HepG2 (cell line): Measurements from ENCODE around the gene RNASE12. TPM values are rescaled to one million over a fixed set of nuclear protein-coding genes. Genes with fewer than 3 reads are reported as not detected.

Experiments used
- AGO2 ChIP-seq: fragments of 200-400 bp; formaldehyde crosslinking; optimal IDR thresholded peaks from 2 replicates; pipeline ENCODE3; 2017; ENCODE audit warnings: mild to moderate bottlenecking, low read depth, low read length, moderate library complexity
- DR1 ChIP-seq: sonication (generic); formaldehyde crosslinking; IDR thresholded peaks from 2 replicates; pipeline ENCODE4 v1.8.0; 2021; ENCODE audit warnings: mild to moderate bottlenecking, missing genetic modification reagents, inconsistent platforms
- FOXO1 ChIP-seq: sonication (generic); formaldehyde crosslinking; IDR thresholded peaks from 2 replicates; pipeline ENCODE4 v1.4.0; 2020; ENCODE audit warnings: missing genetic modification reagents
- GABPA ChIP-seq, 2 experiments: IDR thresholded peaks; 2 replicates each; pipeline ENCODE4 v1.6.1; 2011 to 2016; ENCODE audit warnings: low read depth in 2 of 2, low read length in 1 of 2, missing biosample characterization in 1 of 2, missing genetic modification characterization in 1 of 2
- MED8 ChIP-seq: sonication (generic); formaldehyde crosslinking; IDR thresholded peaks from 2 replicates; pipeline ENCODE4 v1.8.1; 2023; ENCODE audit warnings: mild to moderate bottlenecking, missing genetic modification reagents; ENCODE audit not compliant: insufficient replicate concordance
- MEF2D ChIP-seq: sonication (generic); formaldehyde crosslinking; IDR thresholded peaks from 2 replicates; pipeline ENCODE4 v1.5.1; 2020; ENCODE audit warnings: mild to moderate bottlenecking, missing genetic modification reagents
- MTF1 ChIP-seq: sonication (generic); formaldehyde crosslinking; IDR thresholded peaks from 2 replicates; pipeline ENCODE4 v1.5.0; 2020; ENCODE audit warnings: missing genetic modification reagents
- SAFB2 ChIP-seq: sonication (generic); formaldehyde crosslinking; IDR thresholded peaks from 2 replicates; pipeline ENCODE4 v1.5.1; 2020; ENCODE audit warnings: missing genetic modification reagents, low read depth, mild to moderate bottlenecking, borderline replicate concordance
- XRCC5 ChIP-seq: fragments of 200-400 bp; formaldehyde crosslinking; optimal IDR thresholded peaks from 2 replicates; pipeline ENCODE3; 2017; ENCODE audit warnings: mild to moderate bottlenecking, low read length
- ZNF260 ChIP-seq: sonication (generic); formaldehyde crosslinking; IDR thresholded peaks from 2 replicates; pipeline ENCODE4 v1.4.0; 2020; ENCODE audit warnings: missing genetic modification reagents, low read depth, mild to moderate bottlenecking, borderline replicate concordance
- ZNF337 ChIP-seq: sonication (generic); formaldehyde crosslinking; IDR thresholded peaks from 2 replicates; pipeline ENCODE4 v1.5.1; 2020; ENCODE audit warnings: missing genetic modification reagents, low read depth, mild to moderate bottlenecking, borderline replicate concordance
- ZNF546 ChIP-seq: sonication (generic); formaldehyde crosslinking; conservative IDR thresholded peaks from 2 replicates; pipeline ENCODE4 v1.8.1; 2023; ENCODE audit warnings: mild to moderate bottlenecking, missing genetic modification reagents
- ZNF547 ChIP-seq: sonication (generic); formaldehyde crosslinking; IDR thresholded peaks from 2 replicates; pipeline ENCODE4 v1.5.1; 2020; ENCODE audit warnings: mild to moderate bottlenecking, missing genetic modification reagents
- ZNF589 ChIP-seq: sonication (generic); formaldehyde crosslinking; conservative IDR thresholded peaks from 2 replicates; pipeline ENCODE4 v1.8.0; 2022; ENCODE audit warnings: mild to moderate bottlenecking, moderate library complexity, missing genetic modification reagents
- ZNF766 ChIP-seq: sonication (generic); formaldehyde crosslinking; IDR thresholded peaks from 2 replicates; pipeline ENCODE4 v1.5.0; 2020; ENCODE audit warnings: missing genetic modification reagents, borderline replicate concordance
- ZSCAN9 ChIP-seq: IDR thresholded peaks from 2 replicates; pipeline ENCODE4 v1.6.1; 2016; ENCODE audit warnings: borderline replicate concordance
- polyA plus RNA-seq, 8 experiments: library from polyadenylated mRNA; depleted of rRNA in 3 of 8; stranded (reverse) in 7 of 8; unstranded in 1 of 8; fragments of >200 nt; fragmentation: Illumina TruSeq in 4 of 8; extraction: Trizol in 4 of 8; gene quantifications; 2 replicates each; pipeline versions ENCODE4 v1.2.1 to v1.2.3, GENCODE V29; 2011 to 2016; ENCODE audit warnings: low read depth in 4 of 8, missing spikeins in 1 of 8, mixed read lengths in 1 of 8; ENCODE audit not compliant: insufficient read depth in 1 of 8
- total RNA-seq, 5 experiments: library from RNA; depleted of rRNA; stranded (reverse); fragments of >200 nt; fragmentation: Illumina TruSeq; extraction: Trizol; gene quantifications; 2 replicates each; pipeline ENCODE4 v1.2.3, GENCODE V29; 2016; ENCODE audit warnings: low read depth in 1 of 5
- TF ChIP-seq, protein P1 (sequence below): sonication (generic); formaldehyde crosslinking; IDR thresholded peaks from 2 replicates; pipeline ENCODE4 v1.5.0; 2020; ENCODE audit warnings: missing genetic modification reagents, mild to moderate bottlenecking, borderline replicate concordance
- TF ChIP-seq, protein P2 (sequence below): sonication (generic); formaldehyde crosslinking; IDR thresholded peaks from 2 replicates; pipeline ENCODE4 v1.8.0; 2022; ENCODE audit warnings: missing genetic modification reagents, mild to moderate bottlenecking, moderate library complexity, borderline replicate concordance
- TF ChIP-seq, protein P3 (sequence below): sonication (generic); formaldehyde crosslinking; IDR thresholded peaks from 2 replicates; pipeline ENCODE4 v1.8.1; 2023; ENCODE audit warnings: mild to moderate bottlenecking, missing genetic modification reagents, borderline replicate concordance
- TF ChIP-seq, protein P4 (sequence below), 2 experiments: sonication (generic) in 1 of 2; formaldehyde crosslinking in 1 of 2; IDR thresholded peaks; 2 replicates each; pipeline versions ENCODE4 v1.6.1 to v1.9.0; 2014 to 2022; ENCODE audit warnings: antibody characterized with exemption in 1 of 2, borderline replicate concordance in 1 of 2, inconsistent platforms in 1 of 2, low read depth in 1 of 2, missing genetic modification reagents in 1 of 2

RNASE12 gene
- total and polyA plus RNA-seq, 2 of the 13 experiments (the other 11 are each of a cell fraction or from before 2014, with no cell fraction given) = not detected

DNA sequence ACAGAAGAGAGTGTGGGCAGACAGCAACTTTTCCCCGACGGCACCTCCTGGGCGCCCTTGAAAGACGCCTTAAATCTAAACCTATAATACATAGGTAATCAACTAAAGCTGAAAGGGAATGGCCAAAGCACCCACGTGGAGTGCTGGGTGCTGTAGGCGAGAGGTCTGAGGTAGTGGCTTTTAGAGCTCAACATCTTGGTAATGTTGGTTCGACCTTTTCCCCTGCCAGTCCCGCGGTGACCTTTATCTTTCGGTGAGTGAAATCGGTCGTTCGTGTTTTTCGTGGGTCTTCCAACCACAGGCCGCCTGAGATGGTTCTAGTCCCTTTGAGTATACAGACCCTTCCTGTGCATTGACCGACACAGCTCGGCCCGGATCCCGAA lies 41.3 kb upstream of the RNASE12 start (continued):
- 0 out of 2 replicates have a peak, but pooled peaks have one; percentile 16 for TF ChIP-seq ZNF547 (CRISPR knock-in tag)
- no peak for TF ChIP-seq FOXO1 (CRISPR knock-in tag)
- TF ChIP-seq, protein P1, sequence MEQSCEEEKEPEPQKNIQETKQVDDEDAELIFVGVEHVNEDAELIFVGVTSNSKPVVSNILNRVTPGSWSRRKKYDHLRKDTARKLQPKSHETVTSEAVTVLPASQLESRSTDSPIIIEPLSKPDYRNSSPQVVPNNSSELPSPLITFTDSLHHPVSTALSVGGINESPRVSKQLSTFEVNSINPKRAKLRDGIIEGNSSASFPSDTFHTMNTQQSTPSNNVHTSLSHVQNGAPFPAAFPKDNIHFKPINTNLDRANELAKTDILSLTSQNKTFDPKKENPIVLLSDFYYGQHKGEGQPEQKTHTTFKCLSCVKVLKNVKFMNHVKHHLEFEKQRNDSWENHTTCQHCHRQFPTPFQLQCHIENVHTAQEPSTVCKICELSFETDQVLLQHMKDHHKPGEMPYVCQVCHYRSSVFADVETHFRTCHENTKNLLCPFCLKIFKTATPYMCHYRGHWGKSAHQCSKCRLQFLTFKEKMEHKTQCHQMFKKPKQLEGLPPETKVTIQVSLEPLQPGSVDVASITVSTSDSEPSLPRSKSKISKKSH (CRISPR knock-in tag) = no peak
- TF ChIP-seq MEF2D (CRISPR knock-in tag) = no peak
- no peak for TF ChIP-seq MED8 (CRISPR knock-in tag)
- TF ChIP-seq, protein P2, sequence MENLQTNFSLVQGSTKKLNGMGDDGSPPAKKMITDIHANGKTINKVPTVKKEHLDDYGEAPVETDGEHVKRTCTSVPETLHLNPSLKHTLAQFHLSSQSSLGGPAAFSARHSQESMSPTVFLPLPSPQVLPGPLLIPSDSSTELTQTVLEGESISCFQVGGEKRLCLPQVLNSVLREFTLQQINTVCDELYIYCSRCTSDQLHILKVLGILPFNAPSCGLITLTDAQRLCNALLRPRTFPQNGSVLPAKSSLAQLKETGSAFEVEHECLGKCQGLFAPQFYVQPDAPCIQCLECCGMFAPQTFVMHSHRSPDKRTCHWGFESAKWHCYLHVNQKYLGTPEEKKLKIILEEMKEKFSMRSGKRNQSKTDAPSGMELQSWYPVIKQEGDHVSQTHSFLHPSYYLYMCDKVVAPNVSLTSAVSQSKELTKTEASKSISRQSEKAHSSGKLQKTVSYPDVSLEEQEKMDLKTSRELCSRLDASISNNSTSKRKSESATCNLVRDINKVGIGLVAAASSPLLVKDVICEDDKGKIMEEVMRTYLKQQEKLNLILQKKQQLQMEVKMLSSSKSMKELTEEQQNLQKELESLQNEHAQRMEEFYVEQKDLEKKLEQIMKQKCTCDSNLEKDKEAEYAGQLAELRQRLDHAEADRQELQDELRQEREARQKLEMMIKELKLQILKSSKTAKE (CRISPR knock-in tag) = no peak
- no peak for TF ChIP-seq ZNF260 (CRISPR knock-in tag)
- TF ChIP-seq DR1 (CRISPR knock-in tag) = no peak
- no peak for TF ChIP-seq MTF1 (CRISPR knock-in tag)
- no peak for TF ChIP-seq AGO2
- TF ChIP-seq ZNF546 = no peak
- TF ChIP-seq SAFB2 (CRISPR knock-in tag) = 0 out of 2 replicates have a peak, but pooled peaks have one; percentile 13
- TF ChIP-seq, protein P3, sequence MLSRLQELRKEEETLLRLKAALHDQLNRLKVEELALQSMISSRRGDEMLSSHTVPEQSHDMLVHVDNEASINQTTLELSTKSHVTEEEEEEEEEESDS (CRISPR knock-in tag) = no peak
- TF ChIP-seq, protein P4, sequence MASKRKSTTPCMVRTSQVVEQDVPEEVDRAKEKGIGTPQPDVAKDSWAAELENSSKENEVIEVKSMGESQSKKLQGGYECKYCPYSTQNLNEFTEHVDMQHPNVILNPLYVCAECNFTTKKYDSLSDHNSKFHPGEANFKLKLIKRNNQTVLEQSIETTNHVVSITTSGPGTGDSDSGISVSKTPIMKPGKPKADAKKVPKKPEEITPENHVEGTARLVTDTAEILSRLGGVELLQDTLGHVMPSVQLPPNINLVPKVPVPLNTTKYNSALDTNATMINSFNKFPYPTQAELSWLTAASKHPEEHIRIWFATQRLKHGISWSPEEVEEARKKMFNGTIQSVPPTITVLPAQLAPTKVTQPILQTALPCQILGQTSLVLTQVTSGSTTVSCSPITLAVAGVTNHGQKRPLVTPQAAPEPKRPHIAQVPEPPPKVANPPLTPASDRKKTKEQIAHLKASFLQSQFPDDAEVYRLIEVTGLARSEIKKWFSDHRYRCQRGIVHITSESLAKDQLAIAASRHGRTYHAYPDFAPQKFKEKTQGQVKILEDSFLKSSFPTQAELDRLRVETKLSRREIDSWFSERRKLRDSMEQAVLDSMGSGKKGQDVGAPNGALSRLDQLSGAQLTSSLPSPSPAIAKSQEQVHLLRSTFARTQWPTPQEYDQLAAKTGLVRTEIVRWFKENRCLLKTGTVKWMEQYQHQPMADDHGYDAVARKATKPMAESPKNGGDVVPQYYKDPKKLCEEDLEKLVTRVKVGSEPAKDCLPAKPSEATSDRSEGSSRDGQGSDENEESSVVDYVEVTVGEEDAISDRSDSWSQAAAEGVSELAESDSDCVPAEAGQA (IDR thresholded peaks at IDR 0.05; ENCODE audit: low read depth) = no peak
- TF ChIP-seq, protein P4 (CRISPR knock-in tag; IDR thresholded peaks at IDR 0.05; ENCODE audit: borderline replicate concordance) = no peak
- no peak for TF ChIP-seq GABPA (IDR thresholded peaks at IDR 0.05; ENCODE audit: low read depth, low read length)
- no peak for TF ChIP-seq GABPA (CRISPR knock-in tag; IDR thresholded peaks at IDR 0.05; ENCODE audit: low read depth)
- peak; percentile 0 for TF ChIP-seq XRCC5
- TF ChIP-seq ZNF589 = no peak
- 0 out of 2 replicates have a peak, but pooled peaks have one; percentile 5 for TF ChIP-seq ZSCAN9 (CRISPR knock-in tag)
- 0 out of 2 replicates have a peak, but pooled peaks have one; percentile 41 for TF ChIP-seq ZNF337 (CRISPR knock-in tag)
- TF ChIP-seq ZNF766 = no peak
